GM23338 (cell line): Measurements from ENCODE around the gene FTO. TPM values are rescaled to one million over a fixed set of nuclear protein-coding genes. Genes with fewer than 3 reads are reported as not detected.

Experiments
- ATAC-seq: fragments of 200-7000 bp; cut with Tn5 transposase; 3 replicates; pipeline ENCODE4 v1.9.1; 2020
- DNase-seq: peaks from one replicate; pipeline ENCODE4 v3.0.0-alpha.2; 2015; ENCODE audit warnings: low spot score
- H2AFZ ChIP-seq: fragments of 200-600 bp; sonication (generic); 2 replicates; pipeline ENCODE4 v1.8.0; 2016; ENCODE audit warnings: antibody characterized with exemption, mild to moderate bottlenecking, moderate library complexity
- H3F3A ChIP-seq: fragments of 200-600 bp; sonication (generic); replicated peaks from 2 replicates; pipeline ENCODE4 v1.8.0; 2017; ENCODE audit warnings: antibody characterized with exemption, mixed run types, low read depth
- H3K27ac ChIP-seq: fragments of 200-600 bp; sonication (generic); 2 replicates; pipeline ENCODE4 v1.6.1; 2016; ENCODE audit warnings: low read depth
- H3K27me3 ChIP-seq: fragments of 200-600 bp; sonication (generic); 2 replicates; pipeline ENCODE4 v1.8.0; 2016; ENCODE audit warnings: mild to moderate bottlenecking, mixed run types, moderate library complexity; ENCODE audit not compliant: insufficient read depth
- H3K36me3 ChIP-seq: fragments of 200-600 bp; sonication (generic); 2 replicates; pipeline ENCODE4 v1.8.0; 2016; ENCODE audit warnings: mild to moderate bottlenecking; ENCODE audit not compliant: insufficient read depth
- H3K4me1 ChIP-seq: fragments of 200-600 bp; sonication (generic); 2 replicates; pipeline ENCODE4 v1.8.0; 2016; ENCODE audit warnings: mild to moderate bottlenecking, moderate library complexity; ENCODE audit not compliant: insufficient read depth
- H3K4me2 ChIP-seq: fragments of 200-600 bp; sonication (generic); 2 replicates; pipeline ENCODE4 v1.7.1; 2017; ENCODE audit warnings: mixed run types
- H3K4me3 ChIP-seq: fragments of 200-600 bp; sonication (generic); 2 replicates; pipeline ENCODE4 v1.6.1; 2016; ENCODE audit warnings: mixed run types
- H3K79me2 ChIP-seq: fragments of 200-600 bp; sonication (generic); replicated peaks from 2 replicates; pipeline ENCODE4 v1.8.0; 2017; ENCODE audit warnings: mild to moderate bottlenecking; ENCODE audit not compliant: insufficient read depth
- H3K9me2 ChIP-seq: fragments of 200-600 bp; sonication (generic); 2 replicates; pipeline ENCODE4 v1.8.0; 2017; ENCODE audit not compliant: insufficient read depth
- H4K20me1 ChIP-seq: fragments of 200-600 bp; sonication (generic); replicated peaks from 2 replicates; pipeline ENCODE4 v1.8.0; 2017; ENCODE audit warnings: mild to moderate bottlenecking; ENCODE audit not compliant: insufficient read depth
- H3K27ac Mint-ChIP-seq: 2 replicates; pipeline ENCODE4 v1.8.0; 2020; ENCODE audit warnings: inconsistent platforms, mild to moderate bottlenecking, moderate library complexity, mixed read lengths
- H3K27me3 Mint-ChIP-seq: 3 replicates; pipeline ENCODE4 v1.8.0; 2022; ENCODE audit warnings: low read depth, mild to moderate bottlenecking, moderate library complexity, mixed read lengths, inconsistent platforms; ENCODE audit not compliant: insufficient read depth, poor library complexity
- H3K36me3 Mint-ChIP-seq: 3 replicates; pipeline ENCODE4 v1.8.0; 2021; ENCODE audit warnings: low read depth, mild to moderate bottlenecking, inconsistent platforms, moderate library complexity, mixed read lengths
- H3K4me1 Mint-ChIP-seq: 3 replicates; pipeline ENCODE4 v1.8.0; 2020; ENCODE audit warnings: mild to moderate bottlenecking, inconsistent platforms, mixed read lengths
- H3K4me3 Mint-ChIP-seq: 3 replicates; pipeline ENCODE4 v1.8.0; 2021; ENCODE audit warnings: moderate library complexity, mild to moderate bottlenecking, inconsistent platforms, mixed read lengths
- H3K9me3 Mint-ChIP-seq: 3 replicates; pipeline ENCODE4 v1.8.0; 2020; ENCODE audit warnings: moderate library complexity, mild to moderate bottlenecking, inconsistent platforms, mixed read lengths
- CREB1 ChIP-seq: fragments of 250-450 bp; sonication (Bioruptor Pico); IDR thresholded peaks from 2 replicates; pipeline ENCODE4 v1.5.0; 2020; ENCODE audit warnings: low read depth, mild to moderate bottlenecking, moderate library complexity
- EZH2 ChIP-seq: fragments of 200-600 bp; sonication (generic); IDR thresholded peaks from one replicate; pipeline ENCODE4 v1.8.0; 2017; ENCODE audit warnings: antibody characterized with exemption, mild to moderate bottlenecking, low read depth; ENCODE audit not compliant: unreplicated experiment
- EZH2phosphoT487 ChIP-seq: fragments of 200-600 bp; sonication (generic); IDR thresholded peaks from one replicate; pipeline ENCODE4 v1.8.1; 2018; ENCODE audit warnings: antibody characterized with exemption; ENCODE audit not compliant: unreplicated experiment
- JUNB ChIP-seq: IDR thresholded peaks from one replicate; pipeline ENCODE4 v1.6.1; 2016; ENCODE audit warnings: antibody characterized with exemption; ENCODE audit not compliant: unreplicated experiment
- NANOG ChIP-seq: IDR thresholded peaks from 2 replicates; pipeline ENCODE4 v1.6.1; 2016; ENCODE audit warnings: antibody characterized with exemption, borderline replicate concordance
- POLR2AphosphoS5 ChIP-seq: IDR thresholded peaks from 2 replicates; pipeline ENCODE4 v1.6.1; 2016; ENCODE audit warnings: antibody characterized with exemption, low read depth
- STAT1 ChIP-seq: IDR thresholded peaks from one replicate; pipeline ENCODE4 v1.6.1; 2016; ENCODE audit warnings: antibody characterized with exemption; ENCODE audit not compliant: unreplicated experiment
- ZNF114 ChIP-seq: fragments of 250-450 bp; sonication (Bioruptor Pico); IDR thresholded peaks from 2 replicates; pipeline ENCODE4 v1.5.0; 2020; ENCODE audit warnings: mild to moderate bottlenecking, moderate library complexity
- ZNF331 ChIP-seq: fragments of 250-450 bp; sonication (Bioruptor Pico); IDR thresholded peaks from 2 replicates; pipeline ENCODE4 v1.5.0; 2020; ENCODE audit warnings: low read depth, mild to moderate bottlenecking, moderate library complexity
- polyA plus RNA-seq: library from polyadenylated mRNA; unstranded; fragments of >200 nt; fragmentation: Nextera tagmentation; extraction: Ambion mirVana; gene quantifications from 2 replicates; pipeline ENCODE4 v1.2.1, GENCODE V29; 2016
- total RNA-seq: library from RNA; depleted of rRNA; stranded (reverse); fragments of >200 nt; shearing (Covaris generic); gene quantifications from 2 replicates; pipeline ENCODE4 v1.2.3, GENCODE V29; 2014
- TF ChIP-seq, protein P1 (sequence below): fragments of 250-450 bp; sonication (Bioruptor Pico); IDR thresholded peaks from 2 replicates; pipeline ENCODE4 v1.5.0; 2020; ENCODE audit warnings: mild to moderate bottlenecking, moderate library complexity
- TF ChIP-seq, protein P2 (sequence below), 2 experiments: fragments of 200-600 bp in 1 of 2; sonication (generic) in 1 of 2; conservative IDR thresholded peaks; 2 replicates each; pipeline versions ENCODE4 v1.5.1 to v1.6.1; 2016 to 2017; ENCODE audit warnings: antibody characterized with exemption in 2 of 2, low read depth in 2 of 2, mild to moderate bottlenecking in 2 of 2, moderate library complexity in 1 of 2
- TF ChIP-seq, protein P3 (sequence below): IDR thresholded peaks from 2 replicates; pipeline ENCODE4 v1.6.1; 2016; ENCODE audit warnings: antibody characterized with exemption
- TF ChIP-seq, protein P4 (sequence below): IDR thresholded peaks from one replicate; pipeline ENCODE4 v1.6.1; 2018; ENCODE audit warnings: antibody characterized with exemption; ENCODE audit not compliant: unreplicated experiment

Gene FTO
- total and polyA plus RNA-seq, 2 experiments from 2014 or later, result 17.7 to 69.6 TPM

DNA sequence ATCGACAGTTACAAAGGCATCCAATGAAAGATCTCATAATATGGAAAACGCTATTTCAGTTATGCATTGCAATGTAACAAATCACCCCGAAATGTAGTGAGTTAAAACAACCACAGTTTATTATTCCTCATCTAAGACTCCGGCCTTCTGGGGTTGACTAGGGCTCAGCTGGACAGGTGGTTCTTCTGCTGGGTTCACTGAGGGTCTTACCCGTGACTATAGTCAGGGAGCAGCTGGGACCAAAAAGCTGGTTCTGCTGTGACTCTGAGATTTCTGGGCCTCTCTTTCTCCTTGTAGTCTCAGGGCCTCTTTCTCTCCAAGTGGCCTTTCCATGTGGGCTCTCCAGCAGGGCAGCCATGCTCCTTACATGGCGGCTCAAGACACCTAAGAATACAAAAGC is 386.6 kb downstream of the FTO start:
- H3K4me1 ChIP-seq, result no peaks in the 10 kb centered on the region
- H3K4me3 ChIP-seq, result no peak overlapping the region
- no peak overlapping the region for H3K4me2 ChIP-seq
- no peaks in the 10 kb centered on the region for H3K4me1 Mint-ChIP-seq
- ATAC-seq (no peak), DNase-seq (no peak)
- H3K9me3 Mint-ChIP-seq, result no peaks in the 10 kb centered on the region
- no peaks in the 10 kb centered on the region for H3K9me2 ChIP-seq
- H4K20me1 ChIP-seq, result no peaks in the 10 kb centered on the region
- no peak overlapping the region for H2AFZ ChIP-seq
- no peaks in the 10 kb centered on the region for H3K27me3 ChIP-seq
- H3K36me3 Mint-ChIP-seq, result no peaks in the 10 kb centered on the region
- no peak overlapping the region for H3K27ac ChIP-seq
- no peak overlapping the region for H3K4me3 Mint-ChIP-seq
- H3F3A ChIP-seq, result no peaks in the 10 kb centered on the region
- no peaks in the 10 kb centered on the region for H3K36me3 ChIP-seq
- H3K27me3 Mint-ChIP-seq, result peaks cover 3% of the 10 kb centered on the region
- TF ChIP-seq, protein P1, sequence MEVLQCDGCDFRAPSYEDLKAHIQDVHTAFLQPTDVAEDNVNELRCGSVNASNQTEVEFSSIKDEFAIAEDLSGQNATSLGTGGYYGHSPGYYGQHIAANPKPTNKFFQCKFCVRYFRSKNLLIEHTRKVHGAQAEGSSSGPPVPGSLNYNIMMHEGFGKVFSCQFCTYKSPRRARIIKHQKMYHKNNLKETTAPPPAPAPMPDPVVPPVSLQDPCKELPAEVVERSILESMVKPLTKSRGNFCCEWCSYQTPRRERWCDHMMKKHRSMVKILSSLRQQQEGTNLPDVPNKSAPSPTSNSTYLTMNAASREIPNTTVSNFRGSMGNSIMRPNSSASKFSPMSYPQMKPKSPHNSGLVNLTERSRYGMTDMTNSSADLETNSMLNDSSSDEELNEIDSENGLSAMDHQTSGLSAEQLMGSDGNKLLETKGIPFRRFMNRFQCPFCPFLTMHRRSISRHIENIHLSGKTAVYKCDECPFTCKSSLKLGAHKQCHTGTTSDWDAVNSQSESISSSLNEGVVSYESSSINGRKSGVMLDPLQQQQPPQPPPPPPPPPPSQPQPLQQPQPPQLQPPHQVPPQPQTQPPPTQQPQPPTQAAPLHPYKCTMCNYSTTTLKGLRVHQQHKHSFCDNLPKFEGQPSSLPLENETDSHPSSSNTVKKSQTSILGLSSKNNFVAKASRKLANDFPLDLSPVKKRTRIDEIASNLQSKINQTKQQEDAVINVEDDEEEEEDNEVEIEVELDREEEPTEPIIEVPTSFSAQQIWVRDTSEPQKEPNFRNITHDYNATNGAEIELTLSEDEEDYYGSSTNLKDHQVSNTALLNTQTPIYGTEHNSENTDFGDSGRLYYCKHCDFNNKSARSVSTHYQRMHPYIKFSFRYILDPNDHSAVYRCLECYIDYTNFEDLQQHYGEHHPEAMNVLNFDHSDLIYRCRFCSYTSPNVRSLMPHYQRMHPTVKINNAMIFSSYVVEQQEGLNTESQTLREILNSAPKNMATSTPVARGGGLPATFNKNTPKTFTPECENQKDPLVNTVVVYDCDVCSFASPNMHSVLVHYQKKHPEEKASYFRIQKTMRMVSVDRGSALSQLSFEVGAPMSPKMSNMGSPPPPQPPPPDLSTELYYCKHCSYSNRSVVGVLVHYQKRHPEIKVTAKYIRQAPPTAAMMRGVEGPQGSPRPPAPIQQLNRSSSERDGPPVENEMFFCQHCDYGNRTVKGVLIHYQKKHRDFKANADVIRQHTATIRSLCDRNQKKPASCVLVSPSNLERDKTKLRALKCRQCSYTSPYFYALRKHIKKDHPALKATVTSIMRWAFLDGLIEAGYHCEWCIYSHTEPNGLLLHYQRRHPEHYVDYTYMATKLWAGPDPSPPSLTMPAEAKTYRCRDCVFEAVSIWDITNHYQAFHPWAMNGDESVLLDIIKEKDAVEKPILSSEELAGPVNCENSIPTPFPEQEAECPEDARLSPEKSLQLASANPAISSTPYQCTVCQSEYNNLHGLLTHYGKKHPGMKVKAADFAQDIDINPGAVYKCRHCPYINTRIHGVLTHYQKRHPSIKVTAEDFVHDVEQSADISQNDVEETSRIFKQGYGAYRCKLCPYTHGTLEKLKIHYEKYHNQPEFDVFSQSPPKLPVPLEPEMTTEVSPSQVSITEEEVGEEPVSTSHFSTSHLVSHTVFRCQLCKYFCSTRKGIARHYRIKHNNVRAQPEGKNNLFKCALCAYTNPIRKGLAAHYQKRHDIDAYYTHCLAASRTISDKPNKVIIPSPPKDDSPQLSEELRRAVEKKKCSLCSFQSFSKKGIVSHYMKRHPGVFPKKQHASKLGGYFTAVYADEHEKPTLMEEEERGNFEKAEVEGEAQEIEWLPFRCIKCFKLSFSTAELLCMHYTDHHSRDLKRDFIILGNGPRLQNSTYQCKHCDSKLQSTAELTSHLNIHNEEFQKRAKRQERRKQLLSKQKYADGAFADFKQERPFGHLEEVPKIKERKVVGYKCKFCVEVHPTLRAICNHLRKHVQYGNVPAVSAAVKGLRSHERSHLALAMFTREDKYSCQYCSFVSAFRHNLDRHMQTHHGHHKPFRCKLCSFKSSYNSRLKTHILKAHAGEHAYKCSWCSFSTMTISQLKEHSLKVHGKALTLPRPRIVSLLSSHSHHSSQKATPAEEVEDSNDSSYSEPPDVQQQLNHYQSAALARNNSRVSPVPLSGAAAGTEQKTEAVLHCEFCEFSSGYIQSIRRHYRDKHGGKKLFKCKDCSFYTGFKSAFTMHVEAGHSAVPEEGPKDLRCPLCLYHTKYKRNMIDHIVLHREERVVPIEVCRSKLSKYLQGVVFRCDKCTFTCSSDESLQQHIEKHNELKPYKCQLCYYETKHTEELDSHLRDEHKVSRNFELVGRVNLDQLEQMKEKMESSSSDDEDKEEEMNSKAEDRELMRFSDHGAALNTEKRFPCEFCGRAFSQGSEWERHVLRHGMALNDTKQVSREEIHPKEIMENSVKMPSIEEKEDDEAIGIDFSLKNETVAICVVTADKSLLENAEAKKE (CRISPR knock-in tag), result no peak
- TF ChIP-seq NANOG (no peak), STAT1 (no peak), ZNF114 (CRISPR knock-in tag) (no peak), POLR2AphosphoS5 (no peak), EZH2phosphoT487 (no peak), JUNB (no peak), EZH2 (no peak), ZNF331 (CRISPR knock-in tag) (no peak), CREB1 (CRISPR knock-in tag) (no peak)
- TF ChIP-seq, protein P2, sequence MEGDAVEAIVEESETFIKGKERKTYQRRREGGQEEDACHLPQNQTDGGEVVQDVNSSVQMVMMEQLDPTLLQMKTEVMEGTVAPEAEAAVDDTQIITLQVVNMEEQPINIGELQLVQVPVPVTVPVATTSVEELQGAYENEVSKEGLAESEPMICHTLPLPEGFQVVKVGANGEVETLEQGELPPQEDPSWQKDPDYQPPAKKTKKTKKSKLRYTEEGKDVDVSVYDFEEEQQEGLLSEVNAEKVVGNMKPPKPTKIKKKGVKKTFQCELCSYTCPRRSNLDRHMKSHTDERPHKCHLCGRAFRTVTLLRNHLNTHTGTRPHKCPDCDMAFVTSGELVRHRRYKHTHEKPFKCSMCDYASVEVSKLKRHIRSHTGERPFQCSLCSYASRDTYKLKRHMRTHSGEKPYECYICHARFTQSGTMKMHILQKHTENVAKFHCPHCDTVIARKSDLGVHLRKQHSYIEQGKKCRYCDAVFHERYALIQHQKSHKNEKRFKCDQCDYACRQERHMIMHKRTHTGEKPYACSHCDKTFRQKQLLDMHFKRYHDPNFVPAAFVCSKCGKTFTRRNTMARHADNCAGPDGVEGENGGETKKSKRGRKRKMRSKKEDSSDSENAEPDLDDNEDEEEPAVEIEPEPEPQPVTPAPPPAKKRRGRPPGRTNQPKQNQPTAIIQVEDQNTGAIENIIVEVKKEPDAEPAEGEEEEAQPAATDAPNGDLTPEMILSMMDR (conservative IDR thresholded peaks at IDR 0.05; ENCODE audit: low read depth in 2 of 2), result no peak
- TF ChIP-seq, protein P3, sequence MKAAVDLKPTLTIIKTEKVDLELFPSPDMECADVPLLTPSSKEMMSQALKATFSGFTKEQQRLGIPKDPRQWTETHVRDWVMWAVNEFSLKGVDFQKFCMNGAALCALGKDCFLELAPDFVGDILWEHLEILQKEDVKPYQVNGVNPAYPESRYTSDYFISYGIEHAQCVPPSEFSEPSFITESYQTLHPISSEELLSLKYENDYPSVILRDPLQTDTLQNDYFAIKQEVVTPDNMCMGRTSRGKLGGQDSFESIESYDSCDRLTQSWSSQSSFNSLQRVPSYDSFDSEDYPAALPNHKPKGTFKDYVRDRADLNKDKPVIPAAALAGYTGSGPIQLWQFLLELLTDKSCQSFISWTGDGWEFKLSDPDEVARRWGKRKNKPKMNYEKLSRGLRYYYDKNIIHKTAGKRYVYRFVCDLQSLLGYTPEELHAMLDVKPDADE, result no peak
- TF ChIP-seq, protein P4, sequence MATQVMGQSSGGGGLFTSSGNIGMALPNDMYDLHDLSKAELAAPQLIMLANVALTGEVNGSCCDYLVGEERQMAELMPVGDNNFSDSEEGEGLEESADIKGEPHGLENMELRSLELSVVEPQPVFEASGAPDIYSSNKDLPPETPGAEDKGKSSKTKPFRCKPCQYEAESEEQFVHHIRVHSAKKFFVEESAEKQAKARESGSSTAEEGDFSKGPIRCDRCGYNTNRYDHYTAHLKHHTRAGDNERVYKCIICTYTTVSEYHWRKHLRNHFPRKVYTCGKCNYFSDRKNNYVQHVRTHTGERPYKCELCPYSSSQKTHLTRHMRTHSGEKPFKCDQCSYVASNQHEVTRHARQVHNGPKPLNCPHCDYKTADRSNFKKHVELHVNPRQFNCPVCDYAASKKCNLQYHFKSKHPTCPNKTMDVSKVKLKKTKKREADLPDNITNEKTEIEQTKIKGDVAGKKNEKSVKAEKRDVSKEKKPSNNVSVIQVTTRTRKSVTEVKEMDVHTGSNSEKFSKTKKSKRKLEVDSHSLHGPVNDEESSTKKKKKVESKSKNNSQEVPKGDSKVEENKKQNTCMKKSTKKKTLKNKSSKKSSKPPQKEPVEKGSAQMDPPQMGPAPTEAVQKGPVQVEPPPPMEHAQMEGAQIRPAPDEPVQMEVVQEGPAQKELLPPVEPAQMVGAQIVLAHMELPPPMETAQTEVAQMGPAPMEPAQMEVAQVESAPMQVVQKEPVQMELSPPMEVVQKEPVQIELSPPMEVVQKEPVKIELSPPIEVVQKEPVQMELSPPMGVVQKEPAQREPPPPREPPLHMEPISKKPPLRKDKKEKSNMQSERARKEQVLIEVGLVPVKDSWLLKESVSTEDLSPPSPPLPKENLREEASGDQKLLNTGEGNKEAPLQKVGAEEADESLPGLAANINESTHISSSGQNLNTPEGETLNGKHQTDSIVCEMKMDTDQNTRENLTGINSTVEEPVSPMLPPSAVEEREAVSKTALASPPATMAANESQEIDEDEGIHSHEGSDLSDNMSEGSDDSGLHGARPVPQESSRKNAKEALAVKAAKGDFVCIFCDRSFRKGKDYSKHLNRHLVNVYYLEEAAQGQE, result no peak
- H3K79me2 ChIP-seq, result no peaks in the 10 kb centered on the region
- H3K27ac Mint-ChIP-seq, result no peak overlapping the region
